Epithelial cell of prostate (primary cell): ENCODE measurements around the gene CDC25C.

Experiments used
- DNase-seq: peaks from one replicate; pipeline ENCODE4 v3.0.0-alpha.2; 2011; ENCODE audit warnings: low read depth, low spot score
- H3K27ac ChIP-seq: fragments of 450-650 bp; 2 replicates; pipeline ENCODE4 v1.5.1; 2017; ENCODE audit warnings: mild to moderate bottlenecking

Gene CDC25C

GRCh38 chr5:138240650-138241385 lies 90.8 kb downstream of the CDC25C start:
- no peak overlapping the region for H3K27ac ChIP-seq
- no peak for DNase-seq

- DNase-seq, result no peak
- H3K27ac ChIP-seq, result no peak overlapping the region
These were observed 93.6 kb downstream of the CDC25C start for GRCh38 chr5:138238034-138238433.
